Jurkat, Clone E6-1 (cell line): Measurements from ENCODE around the gene EEF1G. TPM values are rescaled to one million over a fixed set of nuclear protein-coding genes. Genes with fewer than 3 reads are reported as not detected.
"Not testable (repeated sequence)": the region's sequence is repeated elsewhere in the genome, so short reads cannot be mapped to it uniquely, and the experiment has no call there.

ENCODE experiments used
- DNase-seq: peaks from one replicate; pipeline ENCODE4 v3.0.0-alpha.2; 2011; ENCODE audit warnings: low read depth, low spot score
- H3K4me3 ChIP-seq: 2 replicates; pipeline ENCODE4 v1.5.1; 2011; ENCODE audit warnings: mild to moderate bottlenecking, low read length, control low read depth, moderate library complexity
- polyA plus RNA-seq: library from polyadenylated mRNA; unstranded; fragments of >200 nt; gene quantifications from one replicate; pipeline ENCODE4 v1.2.1, GENCODE V29; 2012; ENCODE audit warnings: missing spikeins; ENCODE audit not compliant: insufficient read length, insufficient read depth

EEF1G gene
- 2,178 TPM for polyA plus RNA-seq

- peak within 1 kb of the TSS; percentile 83 for H3K4me3 ChIP-seq
- peak; percentile 100 for DNase-seq
Measured at GRCh38 chr11:62573592-62574362, at the start of gene EEF1G. Gene EEF1G (minus strand): TSS chr11:62573891. CDS start chr11:62573842, 49 bp downstream.

DNA sequence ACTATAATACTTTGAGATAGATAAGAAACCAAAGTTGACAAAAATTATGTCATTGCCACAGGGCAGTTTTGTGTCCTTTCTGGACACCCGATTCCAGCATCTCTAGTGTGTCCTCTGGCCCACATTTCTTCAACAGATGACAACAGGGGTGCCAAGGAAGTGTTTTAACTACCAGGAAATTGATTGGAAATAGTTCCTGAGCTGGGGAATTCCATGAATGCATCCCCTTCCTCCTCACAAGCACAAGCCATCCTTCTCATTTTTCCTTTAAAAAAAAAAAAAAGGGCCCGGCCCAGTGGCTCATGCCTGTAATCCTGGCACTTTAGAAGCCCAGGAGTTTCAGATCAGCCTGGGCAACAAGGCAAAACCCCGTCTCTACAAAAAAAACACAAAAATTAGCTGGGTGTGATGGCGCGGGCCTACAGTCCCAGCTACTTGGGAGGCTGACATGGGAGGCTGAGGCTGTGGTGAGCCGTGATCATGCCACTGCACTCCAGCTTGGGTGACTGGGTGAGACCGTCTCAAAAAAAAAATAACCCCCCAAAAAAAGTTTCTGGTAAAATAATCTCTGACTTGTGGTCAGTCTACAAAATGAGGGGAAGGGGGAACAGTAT lies 48.9 kb upstream of the EEF1G start:
- no peak for DNase-seq
- H3K4me3 ChIP-seq, result no peak overlapping the region

GRCh38 chr11:62621567-62622470 lies 48.1 kb upstream of the EEF1G start, which contains the start of gene B3GAT3:
Gene B3GAT3 (minus strand): TSS chr11:62621986. CDS start chr11:62621947, 39 bp downstream.
- H3K4me3 ChIP-seq, result peak within 1 kb of the TSS; percentile 67
- peak; percentile 92 for DNase-seq

DNA sequence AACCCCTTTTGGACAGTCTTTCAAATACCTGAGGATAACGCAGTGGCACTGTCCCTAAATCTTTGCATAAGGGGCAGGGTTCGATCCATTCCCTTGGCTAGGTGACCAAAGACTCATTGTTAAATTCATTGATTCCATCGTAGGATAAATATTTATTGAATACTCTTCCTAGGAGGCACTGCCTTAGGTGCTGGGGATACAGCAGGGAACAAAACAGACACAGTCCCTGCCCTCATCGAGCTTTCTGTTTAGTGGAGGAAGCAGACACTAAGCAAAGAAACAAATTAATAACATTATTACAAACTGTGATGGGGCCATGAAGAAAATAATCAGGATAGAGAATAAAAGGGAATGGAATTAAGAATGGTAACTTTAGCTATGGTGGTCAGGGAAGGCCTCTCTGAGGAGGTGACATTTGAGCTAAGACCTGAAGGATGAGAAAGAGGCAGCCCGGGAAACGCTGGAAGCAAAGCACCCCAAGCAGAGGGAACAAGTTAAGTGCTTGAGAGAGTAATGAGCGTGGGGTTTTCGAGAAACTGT lies 47.4 kb upstream of the EEF1G start:
- H3K4me3 ChIP-seq, result peak overlapping the region; percentile 67
- DNase-seq, result no peak

- DNase-seq, H3K4me3 ChIP-seq: not testable (repeated sequence)
Measured at GRCh38 chr11:62616957-62617356, 43.3 kb upstream of the EEF1G start.

DNA sequence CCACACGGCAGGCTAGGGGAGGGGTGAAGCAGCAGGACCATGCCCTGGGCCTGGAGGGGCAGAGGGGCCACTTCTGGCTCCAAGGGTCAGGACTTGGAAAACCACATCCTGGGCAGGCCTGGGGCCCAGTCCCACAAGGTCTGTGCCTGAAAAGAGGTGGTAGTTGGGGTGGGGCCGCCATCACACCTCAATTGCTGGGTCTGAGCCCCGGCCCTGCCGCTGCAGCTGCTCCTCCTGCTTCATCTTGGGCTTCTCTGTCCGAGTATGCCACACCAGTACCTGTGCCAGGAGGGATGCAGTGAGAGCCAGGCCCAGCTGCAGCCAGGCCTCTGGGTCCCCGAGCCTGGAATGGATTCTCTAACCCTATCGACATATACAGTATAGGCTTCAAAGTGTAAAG lies 41.8 kb upstream of the EEF1G start:
- no peak overlapping the region for H3K4me3 ChIP-seq
- no peak for DNase-seq

DNA sequence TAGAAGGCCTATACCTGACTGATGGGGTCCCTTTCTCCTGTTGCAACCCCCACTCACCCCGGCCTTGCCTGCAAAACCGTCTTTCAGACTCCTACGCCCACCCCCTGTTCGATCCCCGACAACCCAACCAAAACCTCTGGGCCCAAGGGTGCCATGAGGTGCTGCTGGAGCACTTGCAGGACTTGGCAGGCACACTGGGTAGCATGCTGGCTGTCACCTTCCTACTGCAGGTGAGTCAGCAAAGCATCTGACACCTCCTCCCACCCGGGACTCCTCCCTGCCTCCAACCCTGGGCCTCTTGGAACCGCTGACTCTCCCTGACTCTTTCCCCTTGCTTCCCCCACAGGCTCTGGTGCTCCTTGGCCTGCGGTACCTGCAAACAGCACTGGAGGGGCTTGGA lies 40.6 kb upstream of the EEF1G start:
- H3K4me3 ChIP-seq, result no peak overlapping the region
- no peak for DNase-seq

DNA sequence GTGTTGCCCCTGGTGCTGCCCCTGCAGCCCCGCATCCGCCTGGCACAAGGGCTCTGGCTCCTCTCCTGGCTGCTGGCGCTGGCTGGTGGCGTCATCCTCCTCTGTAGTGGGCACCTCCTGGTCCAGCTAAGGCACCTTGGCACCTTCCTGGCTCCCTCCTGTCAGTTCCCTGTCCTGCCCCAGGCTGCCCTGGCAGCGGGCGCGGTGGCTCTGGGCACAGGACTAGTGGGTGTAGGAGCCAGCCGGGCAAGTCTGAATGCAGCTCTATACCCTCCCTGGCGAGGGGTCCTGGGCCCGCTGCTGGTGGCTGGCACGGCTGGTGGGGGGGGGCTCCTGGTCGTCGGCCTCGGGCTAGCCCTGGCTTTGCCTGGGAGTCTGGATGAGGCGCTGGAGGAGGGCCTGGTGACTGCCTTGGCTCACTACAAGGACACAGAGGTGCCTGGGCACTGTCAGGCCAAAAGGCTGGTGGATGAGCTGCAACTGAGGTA lies 39.6 kb upstream of the EEF1G start:
- no peak for DNase-seq
- no peak overlapping the region for H3K4me3 ChIP-seq

GRCh38 chr11:62612366-62613290 lies 38.9 kb upstream of the EEF1G start, which contains the start of the genes EML3 and ROM1:
Gene EML3 (minus strand): TSS chr11:62612775. CDS start chr11:62612457, 318 bp downstream.
Gene ROM1 (plus strand): TSS chr11:62613257. CDS start chr11:62613282, 25 bp downstream.
- H3K4me3 ChIP-seq, result peak within 1 kb of the TSS; percentile 84
- DNase-seq, result peak; percentile 84

DNA sequence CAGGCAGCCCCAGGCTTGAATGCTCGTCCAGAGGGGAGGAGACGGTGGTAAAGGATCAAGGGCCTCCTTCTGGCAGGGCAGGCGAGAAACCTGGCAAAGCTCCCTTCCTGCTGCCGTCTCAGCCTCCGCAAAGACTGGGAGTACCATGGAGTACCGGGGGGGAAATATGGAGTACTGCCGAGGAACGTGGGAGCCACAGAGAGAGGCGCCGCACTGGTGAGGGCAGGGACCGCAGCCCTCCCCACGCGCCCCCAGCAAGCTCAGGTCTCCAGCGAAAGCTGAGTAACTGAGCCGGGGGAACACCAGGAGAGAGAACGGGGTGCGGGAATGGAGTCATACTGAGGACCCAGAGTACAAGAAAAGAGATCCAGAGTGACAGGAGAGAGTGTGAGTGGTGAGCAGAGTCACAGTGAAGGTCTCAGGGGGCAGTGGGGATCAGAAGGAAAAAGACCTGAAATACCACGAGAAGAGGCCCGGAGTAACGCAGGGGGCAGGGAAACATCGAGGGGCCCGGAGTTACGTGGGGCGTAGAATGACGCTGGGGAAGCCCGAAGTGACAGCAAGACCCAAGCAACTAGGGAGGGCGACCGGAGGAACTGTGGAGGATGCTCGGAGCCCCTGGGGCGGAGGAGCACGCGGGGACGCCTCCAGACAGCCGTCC lies 38.1 kb upstream of the EEF1G start:
- H3K4me3 ChIP-seq, result peak overlapping the region; percentile 84
- no peak for DNase-seq

GRCh38 chr11:62610814-62611704 lies 37.4 kb upstream of the EEF1G start:
- peak overlapping the region; percentile 84 for H3K4me3 ChIP-seq
- DNase-seq, result no peak

- no peak overlapping the region for H3K4me3 ChIP-seq
- DNase-seq, result no peak
Measured at GRCh38 chr11:62610403-62610802, 36.7 kb upstream of the EEF1G start.

- no peak overlapping the region for H3K4me3 ChIP-seq
- DNase-seq, result no peak
Measured at GRCh38 chr11:62608776-62609175, 35.1 kb upstream of the EEF1G start.

DNA sequence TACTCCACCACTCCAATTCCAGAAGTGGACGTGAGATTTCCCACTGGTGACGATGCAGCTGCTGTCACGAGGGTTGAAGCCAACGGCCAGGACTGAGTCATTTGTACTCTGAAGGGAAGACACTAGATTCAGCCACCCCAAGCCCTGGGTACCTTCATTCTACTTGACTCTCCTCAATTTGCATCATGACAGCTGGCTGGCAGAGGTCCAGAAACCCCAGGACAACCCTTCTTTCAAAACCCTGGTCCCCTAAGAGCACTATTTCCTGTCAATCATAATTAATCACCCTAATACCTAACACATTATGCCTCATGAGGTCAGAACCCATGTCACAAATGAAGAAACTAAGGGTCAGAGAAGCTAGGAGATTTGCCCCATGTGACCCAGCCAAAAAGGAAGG lies 34.0 kb upstream of the EEF1G start:
- H3K4me3 ChIP-seq, result no peak overlapping the region
- DNase-seq, result no peak

DNA sequence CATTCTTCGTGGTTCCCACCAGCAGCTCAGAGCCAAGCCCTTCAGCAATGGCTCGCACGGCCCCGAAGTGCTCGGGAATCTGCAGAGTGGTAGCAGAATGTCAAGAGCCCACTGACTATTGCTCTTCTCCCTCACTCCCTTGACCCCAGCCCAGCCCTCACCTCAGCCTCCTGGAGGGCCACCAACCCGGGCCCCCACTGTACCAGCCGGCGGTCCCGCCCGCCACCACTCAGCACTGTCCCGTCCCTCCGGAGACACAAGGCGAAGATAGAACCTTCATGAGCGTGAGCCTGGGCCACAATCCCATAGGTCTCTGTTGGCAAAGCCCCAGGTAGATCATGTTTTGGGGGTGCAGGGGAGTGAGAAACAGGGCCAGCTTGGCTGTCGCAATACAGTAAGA lies 32.2 kb upstream of the EEF1G start:
- no peak for DNase-seq
- H3K4me3 ChIP-seq, result no peak overlapping the region

DNA sequence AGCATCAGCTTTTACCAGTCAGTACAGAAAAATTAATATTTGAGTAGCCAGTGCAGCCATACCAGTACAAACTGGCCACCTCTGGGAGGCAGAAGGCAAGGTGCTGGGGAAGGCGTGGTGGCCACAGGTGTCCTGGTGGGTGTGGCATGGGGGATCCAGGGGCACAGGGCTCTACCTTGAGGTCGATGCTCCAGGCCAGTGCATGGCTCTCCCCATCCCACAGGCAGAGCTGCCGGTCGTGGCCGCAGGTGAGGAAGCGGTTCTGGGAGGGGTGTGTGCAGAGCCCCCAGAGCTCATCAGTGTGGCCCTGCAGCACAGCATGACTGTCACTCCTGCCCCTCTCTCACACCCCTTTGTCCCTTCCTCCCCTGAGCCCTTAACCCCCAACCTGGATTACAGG lies 31.8 kb upstream of the EEF1G start:
- H3K4me3 ChIP-seq, result no peak overlapping the region
- no peak for DNase-seq
